A673 (cell line): ENCODE data around the gene SCN10A. TPM values are rescaled to one million over a fixed set of nuclear protein-coding genes. Genes with fewer than 3 reads are reported as not detected.

Experiments
- BruUV-seq: library from RNA; stranded (reverse); fragments of 400-500 nt; replicated peaks from 2 replicates; lab custom pipeline; 2021; lab: Mats Ljungman, UMichigan
- CTCF ChIA-PET: fragments of 300-600 bp; sonication (Branson Sonifier 250); formaldehyde crosslinking; loops from one replicate; lab custom pipeline; 2022; ENCODE audit warnings: antibody characterized with exemption; lab: Charles Lee
- POLR2A ChIA-PET: fragments of 300-600 bp; sonication (Branson Sonifier 250); formaldehyde crosslinking; loops from one replicate; lab custom pipeline; 2022; ENCODE audit warnings: antibody characterized with exemption; ENCODE audit not compliant: low non-redundant PET; lab: Charles Lee
- DNase-seq: peaks from one replicate; pipeline ENCODE4 v3.0.0-alpha.2; 2015; ENCODE audit warnings: low spot score
- H3K27ac ChIP-seq: fragments of 200-600 bp; sonication (generic); 2 replicates; pipeline ENCODE4 v1.5.1; 2016; ENCODE audit warnings: mixed run types, low read depth, mild to moderate bottlenecking, mixed read lengths, antibody characterized with exemption, low read length; ENCODE audit not compliant: poor library complexity, severe bottlenecking
- H3K27me3 ChIP-seq: fragments of 200-600 bp; sonication (generic); replicated peaks from 2 replicates; pipeline ENCODE4 v1.6.1; 2017; ENCODE audit warnings: mixed run types, low read depth, mild to moderate bottlenecking, mixed read lengths, antibody characterized with exemption, low read length; ENCODE audit not compliant: insufficient read depth, poor library complexity
- H3K36me3 ChIP-seq: fragments of 200-600 bp; sonication (generic); 2 replicates; pipeline ENCODE4 v1.6.1; 2016; ENCODE audit warnings: mixed run types, mild to moderate bottlenecking, mixed read lengths, antibody characterized with exemption, low read length; ENCODE audit not compliant: insufficient read depth, poor library complexity, severe bottlenecking
- H3K4me1 ChIP-seq: fragments of 200-600 bp; sonication (generic); 2 replicates; pipeline ENCODE4 v1.6.1; 2017; ENCODE audit warnings: mixed run types, mild to moderate bottlenecking, mixed read lengths, antibody characterized with exemption, low read length; ENCODE audit not compliant: insufficient read depth, poor library complexity, severe bottlenecking
- H3K4me3 ChIP-seq: fragments of 200-600 bp; sonication (generic); 2 replicates; pipeline ENCODE4 v1.5.1; 2016; ENCODE audit warnings: low read depth, mixed run types, mild to moderate bottlenecking, mixed read lengths, low read length; ENCODE audit not compliant: poor library complexity, severe bottlenecking
- H3K9me3 ChIP-seq: fragments of 200-600 bp; sonication (generic); 2 replicates; pipeline ENCODE4 v1.6.1; 2016; ENCODE audit warnings: mixed run types, low read depth, mild to moderate bottlenecking, mixed read lengths, antibody characterized with exemption, low read length; ENCODE audit not compliant: poor library complexity, severe bottlenecking
- CTCF ChIP-seq: fragments of 300-800, 200-600 bp; sonication (generic); conservative IDR thresholded peaks from 2 replicates; pipeline ENCODE4 v1.5.1; 2017; ENCODE audit warnings: low read depth, mild to moderate bottlenecking, antibody characterized with exemption, low read length, moderate library complexity, mixed read lengths
- EZH2 ChIP-seq: fragments of 200-600 bp; sonication (generic); IDR thresholded peaks from 2 replicates; pipeline ENCODE4 v1.6.1; 2017; ENCODE audit warnings: borderline replicate concordance, low read depth, mild to moderate bottlenecking, mixed read lengths, antibody characterized with exemption, low read length; ENCODE audit not compliant: poor library complexity, severe bottlenecking
- intact Hi-C: fragments of 100-400 bp; cut with micrococcal nuclease; formaldehyde crosslinking; loops from one replicate; pipeline ENCODE4 v1.10.0; 2022; ENCODE audit not compliant: unreplicated experiment
- total RNA-seq: library from RNA; stranded (reverse); gene quantifications from 2 replicates; pipeline ENCODE4 v1.2.3, GENCODE V29; 2021

Gene SCN10A
- total RNA-seq, 1 experiment from 2014 or later: not detected

GRCh38 chr3:38793721-38794120 lies 22.3 kb downstream of the SCN10A start:
- TF ChIP-seq EZH2 (no peak), CTCF (no peak)
- H3K4me1 ChIP-seq: no peaks in the 10 kb centered on the region
- no TSS peak for BruUV-seq
- POLR2A ChIA-PET: no interaction called here
- H3K9me3 ChIP-seq: no peaks in the 10 kb centered on the region
- intact Hi-C loops: no loop called here
- no peak for DNase-seq
- CTCF ChIA-PET: no interaction called here
- no peaks in the 10 kb centered on the region for H3K27me3 ChIP-seq
- H3K27ac ChIP-seq: no peak overlapping the region
- no peak overlapping the region for H3K4me3 ChIP-seq
- H3K36me3 ChIP-seq: no peaks in the 10 kb centered on the region

GRCh38 chr3:38792983-38793382 lies 23.0 kb downstream of the SCN10A start:
- BruUV-seq: no TSS peak
- Histone ChIP-seq H3K36me3 (no peaks in the 10 kb centered on the region), H3K4me1 (no peaks in the 10 kb centered on the region), H3K9me3 (no peaks in the 10 kb centered on the region), H3K27ac (no peak overlapping the region), H3K27me3 (no peaks in the 10 kb centered on the region), H3K4me3 (no peak overlapping the region)
- no peak for DNase-seq
- TF ChIP-seq CTCF (no peak), EZH2 (no peak)
- ChIA-PET CTCF (no interaction called here), POLR2A (no interaction called here)
- intact Hi-C loops: no loop called here

- no peak for DNase-seq
- Histone ChIP-seq H3K4me1 (no peaks in the 10 kb centered on the region), H3K27ac (no peak overlapping the region), H3K36me3 (no peaks in the 10 kb centered on the region), H3K9me3 (no peaks in the 10 kb centered on the region), H3K27me3 (no peaks in the 10 kb centered on the region), H3K4me3 (no peak overlapping the region)
- intact Hi-C loops: no loop called here
- TF ChIP-seq EZH2: no peak
- TF ChIP-seq CTCF: no peak
- POLR2A ChIA-PET: no interaction called here
- BruUV-seq: no TSS peak
- CTCF ChIA-PET: no interaction called here
These were observed 33.9 kb downstream of the SCN10A start for GRCh38 chr3:38782148-38782547.
